Measurements from ENCODE around the gene GORASP1.

Gene GORASP1

DNA sequence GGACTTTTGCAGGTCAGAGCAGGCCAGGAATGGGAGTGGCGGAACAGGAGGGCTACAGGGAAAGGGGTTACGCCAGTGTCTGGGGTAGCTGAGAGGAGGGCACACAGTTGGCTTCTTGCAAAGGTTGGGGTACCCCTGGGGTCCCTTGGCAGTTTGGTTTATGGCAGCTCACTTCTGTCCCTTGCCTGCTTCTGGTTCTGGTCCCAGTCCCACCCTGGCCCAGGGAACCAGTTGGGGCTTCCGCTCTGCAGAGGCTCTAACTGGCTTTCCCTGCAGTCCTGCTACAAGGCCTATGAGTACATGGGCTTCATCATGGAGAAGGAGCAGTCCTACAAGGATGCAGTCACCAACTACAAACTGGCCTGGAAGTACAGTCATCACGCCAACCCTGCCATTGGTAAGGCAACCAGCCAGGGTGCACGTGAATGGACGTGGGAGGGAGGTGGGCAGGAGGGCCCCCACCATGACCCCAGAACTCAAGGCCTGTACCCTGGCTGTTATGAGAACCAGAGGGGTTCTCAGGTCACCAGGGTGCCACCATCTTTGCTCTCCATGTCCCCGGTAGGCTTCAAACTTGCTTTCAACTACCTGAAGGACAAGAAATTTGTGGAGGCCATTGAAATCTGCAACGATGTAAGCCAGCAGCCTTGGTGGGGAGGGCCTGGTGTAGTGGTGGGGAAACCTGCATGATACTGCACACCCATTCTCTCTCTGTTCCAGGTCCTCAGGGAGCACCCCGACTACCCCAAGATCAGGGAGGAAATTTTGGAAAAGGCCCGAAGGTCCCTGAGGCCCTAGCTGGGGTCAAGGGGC, 30.8 kb upstream of the GORASP1 start:
- H3K36me3 ChIP-seq: peaks cover 24% of the 10 kb centered on the region
- H3K27me3 ChIP-seq (ENCODE audit: insufficient read depth, low read depth, severe bottlenecking): no peaks in the 10 kb centered on the region
- DNase-seq: no peak
- no peak overlapping the region for H3K4me3 ChIP-seq (ENCODE audit: low read depth, low read length)
- H3K27ac ChIP-seq: no peak overlapping the region
- TF ChIP-seq, protein P1, sequence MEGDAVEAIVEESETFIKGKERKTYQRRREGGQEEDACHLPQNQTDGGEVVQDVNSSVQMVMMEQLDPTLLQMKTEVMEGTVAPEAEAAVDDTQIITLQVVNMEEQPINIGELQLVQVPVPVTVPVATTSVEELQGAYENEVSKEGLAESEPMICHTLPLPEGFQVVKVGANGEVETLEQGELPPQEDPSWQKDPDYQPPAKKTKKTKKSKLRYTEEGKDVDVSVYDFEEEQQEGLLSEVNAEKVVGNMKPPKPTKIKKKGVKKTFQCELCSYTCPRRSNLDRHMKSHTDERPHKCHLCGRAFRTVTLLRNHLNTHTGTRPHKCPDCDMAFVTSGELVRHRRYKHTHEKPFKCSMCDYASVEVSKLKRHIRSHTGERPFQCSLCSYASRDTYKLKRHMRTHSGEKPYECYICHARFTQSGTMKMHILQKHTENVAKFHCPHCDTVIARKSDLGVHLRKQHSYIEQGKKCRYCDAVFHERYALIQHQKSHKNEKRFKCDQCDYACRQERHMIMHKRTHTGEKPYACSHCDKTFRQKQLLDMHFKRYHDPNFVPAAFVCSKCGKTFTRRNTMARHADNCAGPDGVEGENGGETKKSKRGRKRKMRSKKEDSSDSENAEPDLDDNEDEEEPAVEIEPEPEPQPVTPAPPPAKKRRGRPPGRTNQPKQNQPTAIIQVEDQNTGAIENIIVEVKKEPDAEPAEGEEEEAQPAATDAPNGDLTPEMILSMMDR (IDR thresholded peaks at IDR 0.05; ENCODE audit: low read depth, low read length): no peak
- H3K9me3 ChIP-seq (ENCODE audit: severe bottlenecking): no peaks in the 10 kb centered on the region

DNA sequence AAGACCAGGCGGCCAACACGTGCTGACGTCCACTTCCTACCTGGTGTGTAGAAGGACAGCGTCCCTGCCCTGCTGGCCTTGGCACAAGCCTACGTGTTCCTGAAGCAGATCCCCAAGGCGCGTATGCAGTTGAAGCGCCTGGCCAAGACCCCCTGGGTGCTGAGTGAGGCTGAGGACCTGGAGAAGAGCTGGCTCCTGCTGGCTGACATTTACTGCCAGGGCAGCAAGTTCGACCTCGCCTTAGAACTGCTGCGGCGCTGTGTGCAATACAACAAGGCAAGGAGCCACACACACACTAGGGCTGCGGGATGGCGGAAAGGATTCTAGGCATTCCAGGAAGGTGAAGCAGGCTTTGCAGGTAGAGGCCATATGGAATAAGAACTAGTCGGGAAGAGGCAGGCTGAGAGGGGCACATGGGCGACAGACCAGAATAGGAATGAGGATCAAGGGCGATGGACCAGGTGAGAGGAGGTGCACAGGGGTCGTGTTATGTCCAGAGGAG, 30.1 kb upstream of the GORASP1 start:
- H3K4me3 ChIP-seq (ENCODE audit: low read depth, low read length): no peak overlapping the region
- H3K27ac ChIP-seq: no peak overlapping the region
- TF ChIP-seq, protein P1 (IDR thresholded peaks at IDR 0.05; ENCODE audit: low read depth, low read length): no peak
- no peaks in the 10 kb centered on the region for H3K27me3 ChIP-seq (ENCODE audit: insufficient read depth, low read depth, severe bottlenecking)
- DNase-seq: no peak
- no peaks in the 10 kb centered on the region for H3K9me3 ChIP-seq (ENCODE audit: severe bottlenecking)
- peaks cover 17% of the 10 kb centered on the region for H3K36me3 ChIP-seq

DNA sequence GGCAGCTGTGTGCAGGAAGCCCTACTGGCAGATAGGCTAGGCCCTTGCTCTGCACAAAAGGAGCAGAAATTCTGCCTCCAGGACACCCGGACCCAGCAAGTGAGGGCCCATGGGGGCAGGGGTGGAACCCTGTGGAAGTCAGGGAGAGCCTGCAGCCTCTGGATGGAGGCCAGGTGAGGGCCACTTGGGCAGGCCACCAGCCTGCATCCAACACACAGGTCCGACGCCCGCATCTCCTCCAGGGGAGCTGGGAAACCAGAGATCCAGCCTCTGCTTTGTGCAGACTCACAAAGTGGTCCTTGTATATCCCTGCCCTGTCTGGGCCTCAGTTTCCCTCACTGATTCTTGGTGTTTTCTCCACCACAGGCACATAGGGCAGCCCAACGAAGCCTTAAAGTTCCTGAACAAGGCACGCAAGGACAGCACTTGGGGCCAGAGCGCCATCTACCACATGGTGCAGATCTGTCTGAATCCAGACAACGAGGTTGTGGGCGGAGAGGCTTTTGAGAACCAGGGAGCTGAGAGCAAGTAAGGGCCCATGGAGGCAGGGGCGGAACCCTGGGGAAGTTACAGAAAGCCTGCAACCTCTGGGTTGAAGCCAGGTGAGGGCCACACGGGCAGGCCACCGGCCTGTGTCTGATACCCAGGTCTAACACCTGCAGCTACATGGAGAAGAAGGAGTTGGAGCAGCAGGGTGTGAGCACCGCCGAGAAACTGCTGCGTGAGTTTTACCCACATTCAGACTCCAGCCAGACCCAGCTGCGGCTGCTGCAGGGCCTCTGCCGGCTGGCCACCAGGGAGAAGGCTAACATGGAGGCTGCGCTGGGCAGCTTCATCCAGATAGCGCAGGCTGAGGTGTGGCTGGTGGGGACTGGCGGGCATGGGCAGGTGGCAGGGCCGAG, 29.4 kb upstream of the GORASP1 start:
- Histone ChIP-seq H3K9me3 (ENCODE audit: severe bottlenecking) (no peaks in the 10 kb centered on the region), H3K4me3 (ENCODE audit: low read depth, low read length) (no peak overlapping the region), H3K36me3 (peaks cover 10% of the 10 kb centered on the region), H3K27me3 (ENCODE audit: insufficient read depth, low read depth, severe bottlenecking) (no peaks in the 10 kb centered on the region), H3K27ac (no peak overlapping the region)
- DNase-seq: no peak
- TF ChIP-seq, protein P1 (IDR thresholded peaks at IDR 0.05; ENCODE audit: low read depth, low read length): no peak

DNA sequence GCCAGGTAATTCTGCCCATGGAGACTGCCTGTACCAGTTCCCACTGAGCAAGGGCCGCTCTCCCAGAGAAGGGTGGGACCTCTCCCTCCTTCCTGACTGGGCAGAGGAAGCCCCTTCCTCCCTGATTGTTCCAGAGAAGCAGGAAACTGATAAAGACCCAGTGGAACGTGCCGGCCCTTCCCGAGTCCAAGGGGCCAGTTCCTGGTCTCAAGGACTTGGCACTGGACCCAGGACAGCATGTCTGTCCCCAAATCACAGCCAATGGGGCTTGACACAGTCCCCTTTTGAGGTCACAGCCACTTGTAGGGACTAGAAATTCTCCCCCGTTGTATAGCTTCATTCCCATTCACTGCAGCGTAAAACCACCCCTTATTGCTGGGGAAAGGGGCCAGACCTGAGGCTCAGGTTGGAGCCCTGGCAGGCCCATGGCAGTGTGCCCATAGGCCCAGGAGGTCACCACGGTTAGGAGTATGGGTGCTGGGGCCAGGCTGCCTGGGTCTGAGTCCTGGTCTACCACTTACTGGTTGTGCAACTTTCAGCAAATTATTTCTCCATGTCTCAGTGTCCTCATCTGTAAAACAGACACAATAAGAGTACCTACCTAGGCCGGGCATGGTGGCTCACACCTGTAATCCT, 27.9 kb upstream of the GORASP1 start:
- no peak for DNase-seq
- no peak overlapping the region for H3K27ac ChIP-seq
- no peak overlapping the region for H3K4me3 ChIP-seq (ENCODE audit: low read depth, low read length)
- TF ChIP-seq, protein P1 (IDR thresholded peaks at IDR 0.05; ENCODE audit: low read depth, low read length): no peak
- H3K9me3 ChIP-seq (ENCODE audit: severe bottlenecking): no peaks in the 10 kb centered on the region
- no peaks in the 10 kb centered on the region for H3K36me3 ChIP-seq
- no peaks in the 10 kb centered on the region for H3K27me3 ChIP-seq (ENCODE audit: insufficient read depth, low read depth, severe bottlenecking)

DNA sequence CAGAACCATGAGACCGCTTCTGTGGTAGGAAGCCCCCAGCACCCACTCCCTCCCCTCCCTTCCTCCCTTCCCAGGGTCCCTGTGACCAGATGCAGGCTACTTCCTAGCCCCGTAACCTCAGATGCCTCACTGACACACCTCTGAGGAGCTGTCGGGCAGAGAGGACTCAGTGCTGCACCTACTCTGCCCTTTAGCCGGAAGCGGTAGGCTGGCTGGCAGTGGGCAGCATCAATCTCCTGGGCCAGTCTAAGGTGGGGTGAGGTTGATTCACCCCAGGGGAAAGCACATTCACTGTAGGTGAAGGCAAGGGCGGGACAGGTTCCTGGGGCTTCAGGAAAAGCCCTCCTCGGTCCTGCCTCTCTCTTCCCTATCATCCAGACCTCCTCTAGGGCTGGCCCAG, 26.9 kb upstream of the GORASP1 start:
- Histone ChIP-seq H3K36me3 (no peaks in the 10 kb centered on the region), H3K9me3 (ENCODE audit: severe bottlenecking) (no peaks in the 10 kb centered on the region), H3K27me3 (ENCODE audit: insufficient read depth, low read depth, severe bottlenecking) (no peaks in the 10 kb centered on the region), H3K27ac (no peak overlapping the region), H3K4me3 (ENCODE audit: low read depth, low read length) (no peak overlapping the region)
- TF ChIP-seq, protein P1 (IDR thresholded peaks at IDR 0.05; ENCODE audit: low read depth, low read length): no peak
- DNase-seq: no peak
